ENCODE results near the gene ORC1.

ORC1 gene

GRCh38 chr1:52337439-52337838 is 66.8 kb downstream of the ORC1 start:
- no peak for DNase-seq

- no peak for DNase-seq
Measured at GRCh38 chr1:52334906-52335528, 69.2 kb downstream of the ORC1 start.

GRCh38 chr1:52332411-52332810 is 71.8 kb downstream of the ORC1 start:
- no peak for DNase-seq

- no peak for DNase-seq
Measured at GRCh38 chr1:52328615-52329014, 75.6 kb downstream of the ORC1 start.

- no peak for DNase-seq
Measured at GRCh38 chr1:52325786-52326185, 78.4 kb downstream of the ORC1 start.

GRCh38 chr1:52323731-52324130 is 80.5 kb downstream of the ORC1 start:
- DNase-seq, result no peak

All from MV-4-11 (cell line).